Suppressor macrophage treated with lipopolysaccharide for 1 hour (primary cell): ENCODE data around the gene CPLX4.
A peak's percentile ranks its signal among the peaks of the same experiment; 100 is the strongest.

ENCODE experiments used
- DNase-seq, 3 donors: peaks; one replicate each; pipeline ENCODE4 v3.0.0-alpha.2; 2020 to 2022

CPLX4 gene, protein sequence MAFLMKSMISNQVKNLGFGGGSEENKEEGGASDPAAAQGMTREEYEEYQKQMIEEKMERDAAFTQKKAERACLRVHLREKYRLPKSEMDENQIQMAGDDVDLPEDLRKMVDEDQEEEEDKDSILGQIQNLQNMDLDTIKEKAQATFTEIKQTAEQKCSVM

DNA sequence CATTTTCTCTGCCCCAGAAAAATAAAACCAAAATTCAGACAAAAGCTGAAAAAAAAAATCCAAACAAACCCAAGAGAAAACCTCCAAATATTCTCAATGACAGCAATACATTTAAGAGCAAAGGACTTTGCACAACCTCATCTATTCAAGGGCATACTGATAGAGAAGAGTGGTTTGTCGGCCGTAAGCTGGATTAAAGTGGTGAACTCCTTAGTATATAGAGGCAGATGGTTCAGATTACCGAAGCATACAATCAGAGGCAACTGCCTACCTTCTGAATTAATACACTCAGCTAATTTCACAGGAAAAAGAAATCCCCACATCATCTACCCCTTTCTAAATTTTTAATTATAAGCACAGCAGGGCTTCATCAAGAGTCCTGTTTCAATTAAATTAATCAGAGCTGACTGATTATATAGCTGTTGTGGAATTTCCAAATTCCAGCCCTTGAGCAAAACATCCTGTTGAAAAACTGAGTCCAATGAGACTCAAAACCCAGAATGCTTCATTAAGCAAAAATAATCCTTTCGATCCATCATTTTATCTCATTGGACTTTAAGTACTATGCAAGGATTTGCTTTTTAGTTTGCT, at the start of gene CPLX4:
Gene CPLX4 (minus strand): TSS at position 190 of the 591 bp plus-strand sequence. CDS start 187 bp downstream, at position 3.
- no peak for DNase-seq

DNA sequence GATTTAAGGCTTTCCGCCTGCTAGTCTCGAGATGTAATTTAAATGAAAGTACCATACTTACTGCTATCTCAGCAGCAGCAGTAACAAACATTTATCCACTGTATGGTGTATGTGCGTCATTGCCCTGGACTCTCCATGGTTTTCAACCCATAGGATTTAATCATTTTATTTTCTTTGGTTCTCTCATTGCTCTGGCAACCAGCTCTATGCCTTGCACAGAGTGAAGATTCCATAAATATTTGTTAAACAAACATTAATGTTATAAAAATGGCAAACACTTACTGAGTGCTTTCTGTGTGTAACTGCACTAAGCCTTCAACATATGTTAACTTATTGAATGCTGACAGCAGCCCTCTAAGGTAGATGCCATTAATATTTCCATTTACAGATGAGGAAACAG, 41.9 kb upstream of the CPLX4 start:
- DNase-seq: no peak

DNA sequence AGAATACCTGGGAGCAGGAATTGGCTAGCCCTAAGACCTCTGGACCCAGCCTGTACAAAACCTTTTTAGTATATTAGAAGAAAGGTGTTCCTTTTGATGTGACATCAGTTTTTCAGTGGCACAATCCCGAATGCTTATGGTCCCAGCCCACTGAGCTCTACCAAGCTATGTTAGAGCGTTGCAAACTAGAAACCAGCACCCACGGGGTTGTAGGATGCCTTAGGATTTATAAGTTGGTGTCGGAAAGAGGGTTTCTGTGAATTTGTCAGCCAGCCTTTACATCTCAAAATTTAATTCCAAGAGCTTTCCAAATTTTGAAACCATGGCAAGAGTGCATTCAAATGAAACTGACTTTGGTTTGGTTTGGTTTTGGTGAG, 41.1 kb upstream of the CPLX4 start:
- DNase-seq: peak in 1 of 3 donors; percentile 6

DNA sequence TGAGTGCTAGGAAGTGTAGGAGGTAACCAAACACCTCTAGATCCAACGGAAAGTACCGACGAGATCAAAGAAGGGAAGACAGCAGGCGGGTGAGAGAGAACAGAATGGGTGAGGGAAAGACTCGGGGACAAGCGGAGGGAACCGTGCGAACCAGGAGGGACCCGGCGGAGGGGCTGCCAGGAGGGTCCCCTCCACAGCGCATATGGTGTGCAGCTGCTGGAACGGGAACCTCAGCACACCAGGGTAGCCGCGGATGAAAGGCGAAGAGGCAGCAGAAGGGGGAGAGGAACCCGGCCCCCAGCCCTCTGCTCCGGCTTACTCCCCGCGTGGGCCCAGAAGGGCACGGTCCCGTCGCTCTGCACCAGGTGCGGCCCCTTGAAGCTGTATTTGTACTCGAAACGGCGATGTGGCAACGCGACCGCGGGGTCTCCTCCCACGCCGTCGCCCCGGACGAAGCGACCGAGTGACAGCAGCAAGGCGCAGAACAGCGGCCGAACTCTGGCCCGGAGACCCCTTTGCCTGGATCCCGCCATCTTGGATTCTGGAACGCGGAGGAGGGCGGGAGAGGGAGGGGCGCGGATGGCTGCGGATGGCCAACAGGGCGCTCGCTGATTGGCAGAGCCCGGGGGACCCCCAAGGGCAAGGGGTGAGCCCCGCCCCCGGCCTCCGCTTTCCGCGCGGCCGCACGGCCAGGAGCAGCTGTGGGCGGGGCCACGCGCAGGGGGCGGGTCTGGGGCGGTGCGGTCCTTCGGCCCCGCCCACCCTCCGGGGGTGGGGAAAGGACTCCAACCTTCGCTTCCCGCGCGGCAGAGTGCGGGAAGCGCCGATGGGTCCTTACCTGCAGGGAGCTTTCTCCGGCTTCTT, 40.5 kb upstream of the CPLX4 start, which contains the start of gene LMAN1:
Gene LMAN1 (minus strand): TSS at position 554 of the 864 bp plus-strand sequence. CDS start 21 bp downstream, at position 533.
- DNase-seq: peak; percentile 96 to 99 (median 97)

DNA sequence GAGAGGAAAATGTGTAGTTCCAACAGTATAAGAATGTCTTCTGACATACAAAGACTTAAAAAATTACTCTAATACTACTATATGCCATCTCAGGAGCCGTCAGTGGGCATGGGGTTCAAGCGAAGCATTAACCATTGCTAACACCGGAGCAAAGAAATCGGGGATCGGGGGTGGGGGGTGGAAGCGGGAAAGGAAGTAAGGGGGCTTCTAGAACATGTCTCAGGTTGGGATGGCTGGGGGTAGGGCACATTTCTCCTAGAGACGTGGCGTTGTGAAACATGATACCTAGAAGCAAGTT, 39.9 kb upstream of the CPLX4 start:
- peak in 1 of 3 donors; percentile 7 for DNase-seq

DNA sequence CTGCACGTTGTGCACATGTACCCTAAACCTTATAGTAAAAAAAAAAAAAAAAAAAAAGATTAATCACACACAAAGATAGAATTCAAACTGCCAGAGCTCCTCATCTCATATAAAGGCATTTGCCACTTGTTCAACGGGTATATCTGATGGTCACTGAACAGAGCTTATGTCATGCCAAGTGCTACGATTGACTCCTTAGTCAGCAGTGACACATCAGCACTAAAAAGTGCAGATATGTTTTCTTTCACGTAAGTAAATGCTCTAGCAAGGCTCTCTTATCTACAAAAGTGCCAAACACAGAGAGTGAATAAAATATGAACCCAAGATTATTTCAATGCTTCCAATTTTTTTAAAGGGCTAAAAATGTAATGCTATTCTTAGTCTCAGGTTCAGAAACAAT, 39.5 kb upstream of the CPLX4 start:
- peak; percentile 27 to 63 (median 60) for DNase-seq

DNA sequence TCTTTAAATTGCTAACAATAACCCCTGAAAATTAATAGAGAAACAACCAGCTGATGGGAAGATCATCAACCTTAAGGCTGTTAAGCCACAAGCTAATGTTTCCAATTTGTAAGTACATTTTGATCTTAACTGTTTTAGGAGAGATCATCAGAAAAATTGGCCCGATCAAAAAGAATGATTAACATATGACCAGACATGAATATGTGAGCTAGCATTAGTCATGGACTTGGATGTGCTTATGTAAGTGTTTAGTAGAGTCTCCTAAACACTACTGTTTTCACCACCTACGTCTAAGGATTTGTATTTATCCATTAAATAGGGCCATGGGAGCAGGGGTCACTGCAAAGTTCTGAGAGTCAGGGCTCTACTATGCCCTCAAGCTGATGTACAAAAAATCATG, 36.3 kb upstream of the CPLX4 start:
- DNase-seq: no peak

DNA sequence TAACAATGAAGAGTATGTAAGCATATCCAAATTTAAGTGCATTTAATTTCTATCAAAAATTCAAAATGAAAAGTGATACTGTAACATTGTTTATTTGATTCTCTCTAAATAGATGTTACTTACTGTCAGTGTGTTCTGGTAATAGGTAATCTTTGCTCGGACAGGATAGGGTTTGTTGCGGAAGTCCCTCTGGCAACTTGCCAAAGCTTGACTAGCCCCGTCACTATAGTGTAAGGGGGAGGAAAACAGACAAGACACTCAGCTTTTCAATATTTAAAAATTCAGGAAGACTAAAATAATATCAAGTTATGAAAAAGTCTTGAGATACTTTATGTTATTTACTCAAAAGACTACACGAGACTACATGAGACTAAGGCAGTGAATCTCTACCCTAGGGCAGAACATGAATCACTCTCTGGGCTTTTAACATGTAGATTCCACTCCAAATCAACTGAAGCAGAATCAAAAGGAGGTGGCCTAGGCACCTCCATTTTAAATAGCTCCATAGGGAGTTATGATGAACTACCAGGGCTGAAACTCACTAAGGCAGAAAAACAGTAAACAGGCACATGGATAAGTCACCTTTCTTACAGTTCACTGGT, 34.7 kb upstream of the CPLX4 start:
- no peak for DNase-seq

DNA sequence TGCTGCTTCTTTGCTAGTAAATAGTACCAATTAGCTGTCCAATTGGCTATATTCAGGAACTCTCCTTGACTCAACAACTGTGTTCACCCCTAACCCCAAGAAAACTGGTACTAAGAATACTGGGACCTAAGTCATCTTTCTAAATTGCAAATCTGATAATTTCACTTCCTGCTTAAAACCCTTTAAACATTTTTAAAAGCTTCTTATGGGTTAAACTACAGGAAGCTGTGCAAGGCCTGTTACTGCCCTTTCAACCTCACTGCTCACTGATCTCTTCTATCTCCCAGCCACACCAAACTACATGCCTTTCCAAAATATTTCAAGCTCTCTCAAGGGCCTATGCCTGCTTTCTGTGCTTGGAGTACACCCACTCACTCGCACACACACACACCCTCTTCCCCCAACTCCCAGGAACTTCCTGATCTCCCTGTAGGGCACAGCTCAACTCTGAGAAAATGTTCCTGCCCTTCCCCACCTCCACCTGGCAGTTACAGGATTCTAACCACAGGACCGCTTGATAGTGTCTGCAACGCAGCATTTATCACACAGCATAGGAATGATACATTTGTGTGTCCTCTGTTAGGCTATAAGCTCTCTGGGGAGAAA, 33.9 kb upstream of the CPLX4 start:
- DNase-seq: no peak

DNA sequence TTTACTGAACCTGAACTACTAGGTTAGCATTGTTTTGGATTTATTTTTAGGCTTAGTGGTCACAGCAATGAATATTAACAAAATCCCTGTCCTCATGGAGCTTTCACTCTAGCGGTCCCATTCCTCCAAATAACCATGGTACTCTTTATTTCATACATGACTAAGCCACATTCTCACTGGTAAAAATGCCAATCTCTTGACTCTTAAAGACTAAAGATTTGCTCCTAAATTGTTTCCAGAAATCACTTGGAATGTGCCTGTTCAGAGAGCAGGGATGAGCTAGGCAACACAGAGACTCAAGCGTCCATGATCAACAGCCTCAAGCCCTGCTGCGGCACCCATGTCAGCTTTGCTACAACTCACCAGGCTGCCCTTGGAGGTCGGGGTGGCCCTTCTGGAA, 27.1 kb upstream of the CPLX4 start:
- no peak for DNase-seq

DNA sequence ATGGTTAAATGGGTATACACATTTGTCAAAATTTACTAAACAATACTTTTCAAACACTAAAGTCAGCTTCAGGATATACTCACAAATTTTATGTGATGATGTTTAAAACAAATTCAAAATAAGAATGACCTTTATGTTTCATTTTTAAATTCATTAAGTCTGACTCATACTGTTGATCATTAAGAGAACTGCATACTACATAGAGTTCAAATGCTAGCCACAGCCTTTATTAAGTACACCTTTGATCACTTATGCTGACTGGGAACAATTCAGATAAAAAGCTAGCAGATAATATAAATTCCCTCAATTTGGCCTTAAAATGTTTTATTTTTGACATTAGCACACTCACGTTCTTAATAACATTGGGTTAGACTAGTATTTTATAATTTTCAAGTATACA, 26.5 kb upstream of the CPLX4 start:
- DNase-seq: no peak

DNA sequence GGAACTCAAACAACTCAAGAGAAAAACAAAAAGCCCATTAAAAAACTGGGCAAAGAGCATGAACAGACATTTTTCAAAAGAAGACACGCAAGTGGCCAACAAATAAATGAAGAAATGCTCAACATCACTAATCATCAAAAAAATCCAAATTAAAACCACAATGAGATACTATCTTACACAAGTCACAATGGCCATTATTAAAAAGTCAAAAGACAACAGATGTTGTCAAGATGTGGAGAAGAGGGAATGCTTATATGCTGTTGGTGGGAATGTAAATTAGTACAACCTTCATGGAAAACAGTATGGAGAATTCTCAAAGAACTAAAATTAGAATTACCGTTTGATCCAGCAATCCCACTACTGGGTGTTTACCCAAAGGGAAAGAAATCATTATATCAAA, 25.5 kb upstream of the CPLX4 start:
- DNase-seq: peak in 1 of 3 donors; percentile 10

DNA sequence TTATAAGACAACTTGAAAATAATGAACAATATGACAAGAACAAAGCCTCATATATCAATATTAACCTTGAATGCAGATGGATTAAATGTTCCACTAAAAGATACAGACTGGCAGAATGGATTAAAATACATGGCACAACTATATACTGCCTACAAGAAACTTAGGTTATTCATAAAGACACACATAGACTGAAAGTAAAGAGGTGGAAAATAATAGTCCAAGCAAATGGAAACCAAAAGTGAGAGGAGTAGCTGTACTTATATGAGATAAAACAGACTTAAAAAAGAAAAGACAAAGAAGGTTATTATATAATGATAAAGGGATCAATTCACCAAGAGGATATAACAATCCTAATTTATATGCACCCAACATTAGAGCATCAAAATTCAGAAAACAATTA, 22.4 kb upstream of the CPLX4 start:
- DNase-seq: no peak

DNA sequence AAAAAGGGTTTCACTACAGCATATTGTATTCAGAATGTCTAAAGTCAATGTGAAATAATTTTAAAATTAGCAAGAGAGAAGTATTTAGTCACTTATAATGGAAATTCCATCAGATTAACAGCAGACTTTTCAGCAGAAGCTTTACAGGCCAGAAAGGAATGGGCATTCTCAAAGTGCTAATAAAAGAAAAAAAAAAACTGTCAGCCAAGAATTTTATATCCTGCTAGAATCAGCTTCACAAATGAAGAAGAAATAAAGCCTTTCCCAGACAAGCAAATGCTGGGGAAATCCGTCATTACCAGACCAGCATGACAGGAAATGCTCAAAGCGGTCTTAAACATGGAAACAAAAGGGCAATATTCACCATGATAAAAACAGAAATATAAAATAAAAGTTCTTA, 21.9 kb upstream of the CPLX4 start:
- no peak for DNase-seq

DNA sequence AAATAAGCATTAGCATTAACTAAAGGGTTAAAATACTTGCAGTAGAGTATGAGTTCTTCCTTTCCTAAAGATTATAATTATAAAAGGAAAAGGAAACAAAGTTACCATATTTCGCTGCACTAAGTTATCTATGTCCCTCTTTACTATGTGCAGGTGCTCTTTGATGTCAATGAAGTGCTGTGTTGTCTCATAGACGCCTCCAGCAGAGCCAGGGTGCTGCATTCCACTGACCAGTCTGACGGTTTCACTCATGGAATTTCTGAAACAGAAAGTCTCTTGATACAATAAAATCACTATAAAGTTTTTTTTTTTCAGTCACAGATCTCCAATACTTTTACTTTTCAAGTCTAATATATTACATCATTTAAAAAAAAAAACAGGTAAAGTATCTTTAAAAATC, 14.5 kb upstream of the CPLX4 start:
- no peak for DNase-seq

DNA sequence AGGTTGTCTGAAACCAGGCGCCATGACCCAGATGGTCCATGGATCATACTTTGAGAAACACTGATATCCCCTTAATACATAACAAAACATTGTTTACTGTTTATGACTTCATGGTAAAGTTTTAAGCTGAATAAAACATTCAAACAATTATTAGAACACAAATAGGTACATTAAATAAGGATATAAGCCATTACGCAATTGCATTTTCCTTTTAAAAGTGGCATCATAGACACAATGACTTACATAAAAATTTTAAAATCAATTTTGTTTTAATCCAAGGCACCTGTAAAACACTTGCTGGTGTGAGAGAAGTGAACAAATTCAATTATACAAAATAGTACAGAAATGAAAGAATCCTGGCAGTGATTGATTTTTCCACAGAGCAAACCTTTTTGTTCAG, 10.2 kb upstream of the CPLX4 start:
- DNase-seq: no peak

DNA sequence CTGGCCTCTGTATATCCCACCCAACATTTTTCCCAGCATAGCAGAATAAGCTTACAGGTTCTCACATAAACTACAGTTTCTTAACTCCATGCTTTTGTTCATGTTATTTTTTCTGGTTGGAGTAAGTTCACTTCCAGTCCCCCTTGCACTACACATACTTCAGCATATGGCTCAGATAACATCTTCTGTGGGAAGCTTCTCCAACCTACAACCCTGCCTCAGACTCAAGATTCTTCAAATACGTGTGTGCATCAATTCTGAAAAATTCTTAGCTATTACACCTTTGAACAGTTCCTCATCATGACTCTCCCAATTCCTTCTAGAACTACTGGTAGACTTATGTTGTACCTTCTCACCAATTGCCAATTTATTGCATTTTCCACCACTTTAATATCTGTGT, 7.5 kb upstream of the CPLX4 start:
- DNase-seq: no peak

DNA sequence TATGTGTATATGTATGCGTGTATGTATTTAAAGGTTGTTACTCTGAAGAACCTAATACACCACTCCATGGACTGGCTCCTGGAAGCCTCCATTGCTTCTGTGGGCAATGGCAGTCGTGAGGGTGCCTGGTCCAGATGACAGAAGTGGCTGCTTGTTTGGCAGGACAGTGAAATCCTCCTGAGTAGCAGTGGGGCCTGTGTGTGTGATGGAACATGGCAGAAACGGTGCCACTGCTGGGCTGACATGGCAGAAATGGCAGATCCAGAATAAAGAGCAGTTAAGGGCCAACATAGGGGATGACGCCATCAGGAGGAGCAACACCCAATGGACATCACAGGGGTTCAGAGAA, 6.1 kb upstream of the CPLX4 start:
- no peak for DNase-seq

DNA sequence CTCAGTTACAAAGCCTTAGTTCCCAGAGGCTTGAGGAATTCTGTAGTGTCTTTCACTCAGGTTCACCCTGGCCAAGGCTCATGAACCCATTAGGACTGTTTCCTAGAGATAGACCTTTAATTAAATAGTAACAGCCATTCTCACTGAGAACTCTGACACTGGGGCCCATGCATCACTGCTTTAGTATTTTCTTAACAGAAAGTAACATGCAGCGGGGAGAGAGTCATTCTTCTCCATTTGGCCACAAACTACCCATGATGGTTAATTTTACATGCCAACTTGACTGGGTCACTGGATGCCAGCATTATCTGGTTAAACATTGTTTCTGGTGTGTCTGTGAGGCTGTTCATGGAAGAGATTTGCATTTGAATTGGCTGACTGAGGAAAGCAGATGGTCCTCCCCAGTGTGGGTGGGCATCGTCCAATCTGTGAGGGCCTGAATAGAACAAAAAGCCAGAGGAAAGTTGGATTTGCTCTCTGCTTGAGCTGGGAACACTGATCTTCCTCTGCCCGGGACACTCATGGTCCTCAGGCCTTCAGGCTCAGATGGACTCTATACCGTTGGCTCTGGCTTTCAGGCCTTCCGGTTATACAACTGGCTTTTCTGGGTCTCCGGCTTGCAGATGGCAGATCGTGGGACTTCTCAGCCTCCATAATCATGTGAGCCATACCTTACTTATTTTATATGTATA, 5.6 kb upstream of the CPLX4 start:
- no peak for DNase-seq

DNA sequence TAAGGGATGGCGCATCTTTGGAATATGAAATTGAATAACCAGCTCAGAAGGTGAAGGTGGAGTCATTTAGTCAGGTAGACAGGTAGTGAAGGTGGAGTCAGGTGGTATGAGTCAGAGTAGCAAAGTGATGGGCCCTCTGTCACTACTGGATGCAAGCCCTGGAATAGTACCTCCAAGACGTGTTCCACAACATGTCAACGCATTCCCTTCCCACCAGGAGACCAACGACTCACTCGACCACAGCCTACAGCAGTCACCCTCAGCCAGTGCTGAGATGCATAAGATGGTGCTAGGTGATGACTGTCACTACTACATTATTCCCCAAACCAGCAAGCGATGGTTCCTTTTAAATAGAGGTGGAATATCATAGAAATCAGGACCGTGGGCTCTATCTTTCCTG, 6.8 kb downstream of the CPLX4 start:
- DNase-seq: no peak

DNA sequence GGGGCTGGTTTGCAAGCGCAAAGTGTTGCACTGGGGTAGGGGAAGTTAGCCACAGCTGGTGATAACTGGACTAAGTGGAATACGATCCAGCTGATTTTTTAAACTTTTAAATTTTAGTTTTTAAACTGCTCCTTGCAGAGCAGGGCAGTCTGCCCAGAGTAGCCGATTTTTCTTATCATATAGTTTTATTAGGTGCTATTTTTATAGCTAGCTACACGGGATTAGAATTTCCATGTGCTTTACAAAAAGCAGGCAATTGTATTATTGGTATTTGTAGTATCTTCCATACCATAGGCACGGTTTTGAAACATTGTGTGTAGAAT, 9.6 kb downstream of the CPLX4 start:
- DNase-seq: no peak

DNA sequence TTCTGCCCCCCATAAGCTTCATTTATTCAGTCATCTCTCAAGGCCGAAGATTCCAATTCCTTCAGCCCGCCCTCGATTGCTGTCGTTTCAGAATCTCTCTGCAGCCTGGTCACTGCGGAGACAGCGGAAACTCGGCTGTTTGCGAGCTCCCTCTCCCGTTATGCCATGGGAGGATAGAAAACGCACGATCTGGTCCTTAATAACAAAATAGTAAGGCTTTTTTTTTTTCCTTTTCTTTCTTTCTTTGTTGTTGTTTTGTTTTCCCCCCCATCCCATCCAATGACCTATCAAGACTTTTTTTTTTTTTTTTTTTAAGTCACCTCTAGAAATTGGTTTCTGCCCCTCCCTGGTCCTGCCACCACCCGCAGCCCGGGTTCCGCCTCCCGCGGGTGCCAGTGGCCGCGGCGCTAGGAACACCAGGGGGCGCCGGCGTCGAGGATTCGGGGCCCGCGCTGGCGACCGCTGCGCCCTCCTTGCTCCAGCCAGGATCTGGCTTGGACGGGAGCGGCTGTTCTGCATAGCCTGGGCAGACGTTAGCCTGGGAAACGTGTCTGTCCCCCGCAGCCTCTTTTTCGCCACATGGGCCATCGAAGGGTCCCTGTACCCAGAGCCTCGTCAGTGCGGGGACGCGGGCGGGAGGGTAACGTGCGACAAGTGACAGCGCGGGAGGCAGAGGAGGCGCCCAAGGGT, 10.1 kb downstream of the CPLX4 start:
- peak; percentile 71 to 93 (median 84) for DNase-seq

DNA sequence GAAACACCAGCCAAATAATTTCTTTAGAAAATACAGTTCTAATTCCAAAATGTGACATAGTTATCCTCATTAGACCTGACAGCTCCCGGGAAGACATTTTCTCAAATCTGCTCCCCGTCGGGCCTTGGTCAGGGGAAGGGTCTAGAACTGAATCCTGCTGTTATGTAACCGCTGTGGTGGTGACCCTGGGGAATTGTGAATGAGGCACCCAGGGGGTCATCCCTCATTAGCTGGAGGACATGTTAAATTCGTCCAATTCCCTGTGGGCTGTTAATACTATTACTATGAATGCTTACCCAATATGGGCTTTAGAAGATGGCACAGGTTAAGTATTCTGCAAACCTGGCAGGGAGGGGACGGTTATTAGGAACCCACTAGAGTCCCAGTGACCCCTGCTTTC, 11.8 kb downstream of the CPLX4 start:
- DNase-seq: no peak
